Activated CD4-positive, alpha-beta T cell treated with anti-CD3 and anti-CD28 coated beads for 24 hours (primary cell): ENCODE data around the gene LAMP1.
"Not testable (repeated sequence)": the region's sequence is repeated elsewhere in the genome, so short reads cannot be mapped to it uniquely, and the experiment has no call there.

Experiments used
- DNase-seq, 2 donors: peaks; one replicate each; pipeline ENCODE4 v3.0.0-alpha.2; 2020; ENCODE audit warnings: low read depth in 2 of 2

LAMP1 gene

DNA sequence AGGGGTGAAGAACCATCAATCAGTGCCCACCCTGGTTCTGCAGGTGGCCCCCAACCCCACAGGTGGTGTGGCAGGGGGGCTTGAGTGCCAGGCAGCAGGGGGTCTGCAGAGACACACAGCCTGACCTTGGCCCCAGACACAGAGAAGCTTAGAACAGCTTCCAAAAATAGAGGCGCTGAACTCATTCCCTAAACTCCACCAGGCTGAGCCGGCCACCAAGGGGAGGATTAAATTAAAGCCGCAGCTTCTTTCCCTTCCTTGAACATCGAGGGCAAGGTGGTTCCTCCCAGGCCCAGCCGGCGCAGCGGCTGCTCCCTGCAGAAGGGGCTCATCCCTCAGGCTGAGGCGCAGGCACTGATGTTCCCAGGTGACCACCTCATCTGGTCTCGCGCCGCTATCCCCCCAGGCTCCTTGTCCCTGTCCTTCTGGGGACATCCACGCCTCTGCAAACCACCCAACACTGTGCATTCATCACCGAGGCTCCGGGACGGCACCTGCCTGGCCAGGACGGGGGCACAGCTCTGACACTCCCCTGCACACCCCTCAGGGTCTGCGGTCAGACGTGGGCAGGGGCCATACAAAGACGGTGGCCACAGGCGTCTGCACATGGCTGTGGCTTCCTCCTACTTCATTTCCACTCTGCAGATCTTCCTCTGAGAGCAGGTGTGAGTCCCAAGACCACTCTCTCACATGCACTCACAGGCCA lies 30.9 kb downstream of the LAMP1 start:
- no peak for DNase-seq

GRCh38 chr13:113328851-113329250 lies 31.8 kb downstream of the LAMP1 start:
- no peak for DNase-seq

GRCh38 chr13:113329656-113330312 lies 32.7 kb downstream of the LAMP1 start:
- DNase-seq: no peak

DNA sequence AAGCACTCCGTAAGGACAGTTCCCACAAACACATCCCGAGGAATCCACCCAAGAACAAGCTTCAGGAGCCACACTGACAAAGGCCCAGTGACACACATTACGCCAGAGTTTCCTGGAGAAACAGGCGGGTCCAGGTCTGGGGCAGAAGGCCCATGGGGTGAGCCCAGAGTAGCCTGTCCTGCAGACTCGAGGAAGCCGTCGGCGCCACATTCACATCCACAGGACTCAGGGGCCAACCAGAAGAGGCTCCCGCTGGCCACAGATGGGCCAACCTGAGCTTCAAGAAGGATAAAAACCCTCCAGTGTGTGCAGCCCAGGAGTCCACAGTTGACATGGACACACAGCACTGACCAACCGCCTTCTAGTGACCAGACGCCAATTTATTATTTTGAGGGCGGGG lies 35.6 kb downstream of the LAMP1 start:
- DNase-seq: no peak

- no peak for DNase-seq
These were observed 36.0 kb downstream of the LAMP1 start for GRCh38 chr13:113333076-113333475.

DNA sequence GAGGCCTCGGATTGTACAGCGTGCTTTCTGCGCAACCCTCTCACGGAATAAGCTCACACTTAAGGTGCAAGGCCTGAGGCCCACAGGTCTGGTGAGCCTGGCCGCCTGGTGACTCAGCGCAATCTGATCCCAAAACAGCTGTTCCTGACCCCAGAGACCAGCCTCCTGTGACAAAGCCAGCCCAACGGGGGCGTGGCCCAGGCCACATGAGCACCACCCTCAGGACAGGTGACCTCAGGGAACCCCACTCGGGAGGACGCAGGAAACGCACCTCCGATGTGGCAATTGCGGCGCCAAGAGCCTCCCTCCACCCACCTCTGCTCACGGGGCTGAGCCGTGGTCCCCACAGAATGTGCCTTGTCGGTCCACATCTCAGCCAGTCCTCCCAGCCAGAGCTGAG lies 40.5 kb downstream of the LAMP1 start:
- DNase-seq: no peak

GRCh38 chr13:113337976-113338375 lies 40.9 kb downstream of the LAMP1 start:
- no peak for DNase-seq

GRCh38 chr13:113338451-113338850 lies 41.4 kb downstream of the LAMP1 start:
- no peak for DNase-seq

- no peak for DNase-seq
These were observed 46.0 kb downstream of the LAMP1 start for GRCh38 chr13:113342820-113343691.

- no peak for DNase-seq
These were observed 46.6 kb downstream of the LAMP1 start for GRCh38 chr13:113343692-113343968.

DNA sequence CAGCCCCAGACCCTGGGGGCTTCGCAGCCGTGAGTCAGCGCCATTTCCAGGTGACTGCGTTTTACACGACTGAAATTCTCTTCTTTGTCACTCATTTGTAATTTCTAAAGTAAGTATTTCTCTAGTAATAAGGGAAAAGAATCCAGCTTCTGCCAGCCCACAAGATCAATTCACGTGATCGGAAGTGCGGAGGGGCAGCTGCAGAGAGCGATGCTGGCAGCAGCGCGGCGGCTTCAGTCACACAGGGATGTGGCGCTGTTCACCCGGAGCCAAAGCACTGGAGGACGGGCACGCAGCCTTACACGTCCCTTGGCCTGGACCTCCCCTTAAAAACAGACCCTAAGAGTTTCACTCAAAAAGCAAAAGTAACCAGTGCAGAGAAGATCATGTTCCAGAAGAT lies 48.4 kb downstream of the LAMP1 start:
- DNase-seq: no peak

DNA sequence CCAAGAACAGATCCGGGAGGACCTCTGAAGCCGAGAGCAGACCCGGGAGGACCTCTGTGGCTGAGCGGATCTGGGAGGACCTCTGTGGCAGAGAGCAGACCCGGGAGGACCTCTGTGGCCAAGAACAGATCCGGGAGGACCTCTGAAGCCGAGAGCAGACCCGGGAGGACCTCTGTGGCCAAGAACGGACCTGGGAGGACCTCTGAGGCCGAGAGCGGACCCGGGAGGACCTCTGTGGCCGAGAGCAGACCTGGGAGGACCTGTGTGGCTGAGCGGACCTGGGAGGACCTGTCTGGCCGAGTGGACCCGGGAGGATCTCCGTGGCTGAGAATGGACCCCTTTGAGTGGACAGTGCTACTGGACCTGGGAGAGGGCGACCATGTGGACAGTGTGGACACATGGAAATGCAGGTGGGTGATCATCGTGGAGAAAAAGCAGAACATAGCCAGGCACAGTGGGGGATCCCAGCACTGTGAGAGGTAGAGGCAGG lies 50.7 kb downstream of the LAMP1 start:
- DNase-seq: not testable (repeated sequence)

- no peak for DNase-seq
These were observed 51.6 kb downstream of the LAMP1 start for GRCh38 chr13:113348591-113348990.

- DNase-seq: no peak
These were observed 52.0 kb downstream of the LAMP1 start for GRCh38 chr13:113349050-113349449.

DNA sequence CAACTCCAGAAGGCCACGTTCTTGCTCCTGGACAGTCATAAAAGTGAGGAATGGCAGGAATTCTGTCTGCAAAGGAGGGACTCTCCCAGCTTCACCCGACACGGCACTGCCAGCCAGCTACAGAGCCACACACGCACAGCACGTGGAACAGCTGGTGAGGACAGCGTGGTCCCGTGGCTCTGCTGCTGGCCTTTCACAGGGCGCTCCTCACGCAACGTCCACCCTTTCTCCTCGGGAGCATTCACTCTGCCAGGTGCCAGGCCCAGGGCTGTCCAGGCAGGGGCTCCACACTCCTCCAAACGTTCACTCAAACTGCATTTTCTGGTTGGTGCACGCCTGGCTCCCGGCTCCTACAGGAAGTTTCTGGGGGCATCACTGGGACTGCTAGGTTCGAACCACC lies 52.5 kb downstream of the LAMP1 start:
- DNase-seq: no peak

DNA sequence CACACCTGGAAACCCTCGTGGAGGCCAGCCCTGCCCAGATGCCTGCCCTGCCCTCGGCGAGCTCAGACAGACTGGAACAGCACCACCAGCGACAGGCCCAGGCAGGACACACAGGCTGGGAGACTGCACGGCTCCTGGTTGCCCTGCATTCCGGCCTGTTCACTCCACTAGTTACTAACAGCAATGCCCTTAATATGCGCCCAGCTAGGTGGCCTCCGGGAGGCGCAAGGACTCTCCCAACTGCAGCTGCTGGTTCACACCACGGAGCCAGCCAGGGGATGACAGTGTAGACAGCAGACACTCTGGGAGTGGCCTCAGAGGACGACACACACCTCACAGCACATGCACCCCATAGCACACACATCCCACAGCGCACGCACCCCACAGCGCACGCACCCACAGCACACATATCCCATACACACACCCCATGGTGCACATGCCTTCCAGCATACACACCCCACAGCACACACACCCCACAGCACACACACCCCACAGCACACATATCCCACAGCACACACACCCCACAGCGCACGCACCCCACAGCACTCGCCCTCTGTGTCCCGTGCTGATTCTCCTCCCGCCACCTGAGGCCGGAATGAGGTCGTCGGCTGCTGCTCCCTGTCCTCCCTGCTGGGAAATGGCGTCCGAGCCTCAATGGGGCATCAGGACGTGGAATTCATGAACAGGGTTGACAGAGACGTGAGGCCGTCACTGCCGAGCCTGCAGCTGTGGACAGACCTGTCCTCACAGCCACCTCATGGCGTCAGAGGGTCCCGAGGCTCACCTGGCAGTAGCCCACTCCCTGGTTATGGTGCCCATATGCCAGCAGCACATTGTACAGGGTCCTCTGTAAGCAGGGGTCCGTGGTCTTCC lies 53.3 kb downstream of the LAMP1 start:
- no peak for DNase-seq

DNA sequence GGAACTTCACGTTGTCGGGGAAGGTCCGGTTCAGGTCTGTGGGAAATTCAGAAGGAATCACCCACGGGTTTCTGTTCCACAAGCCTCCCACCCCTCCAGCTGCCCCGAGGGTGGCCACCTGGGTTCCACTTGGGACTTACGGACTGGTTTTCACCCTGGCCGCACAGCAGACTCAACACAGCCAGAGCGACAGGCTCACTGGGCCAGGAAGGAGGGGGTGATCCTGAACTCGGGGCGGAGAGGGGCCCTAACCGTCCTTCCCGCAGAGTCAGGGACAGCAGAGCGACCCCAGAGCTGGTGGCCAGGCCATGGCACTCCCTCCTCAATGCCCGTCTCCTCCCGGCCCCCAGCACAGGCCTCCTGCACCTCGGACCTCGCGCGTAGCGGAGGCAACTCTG lies 53.9 kb downstream of the LAMP1 start:
- no peak for DNase-seq

GRCh38 chr13:113351514-113352026 lies 54.5 kb downstream of the LAMP1 start:
- no peak for DNase-seq

- no peak for DNase-seq
These were observed 56.2 kb downstream of the LAMP1 start for GRCh38 chr13:113353254-113353653.

- DNase-seq: no peak
These were observed 58.0 kb downstream of the LAMP1 start for GRCh38 chr13:113354831-113355610.

GRCh38 chr13:113355621-113356020 lies 58.6 kb downstream of the LAMP1 start:
- no peak for DNase-seq
